Cortex of kidney (tissue), 1 donor: Measurements from ENCODE around the gene COMP.

Experiments
- DNase-seq: peaks from one replicate; lab custom pipeline; 2025; lab: John Stamatoyannopoulos, UW

The COMP gene

DNA sequence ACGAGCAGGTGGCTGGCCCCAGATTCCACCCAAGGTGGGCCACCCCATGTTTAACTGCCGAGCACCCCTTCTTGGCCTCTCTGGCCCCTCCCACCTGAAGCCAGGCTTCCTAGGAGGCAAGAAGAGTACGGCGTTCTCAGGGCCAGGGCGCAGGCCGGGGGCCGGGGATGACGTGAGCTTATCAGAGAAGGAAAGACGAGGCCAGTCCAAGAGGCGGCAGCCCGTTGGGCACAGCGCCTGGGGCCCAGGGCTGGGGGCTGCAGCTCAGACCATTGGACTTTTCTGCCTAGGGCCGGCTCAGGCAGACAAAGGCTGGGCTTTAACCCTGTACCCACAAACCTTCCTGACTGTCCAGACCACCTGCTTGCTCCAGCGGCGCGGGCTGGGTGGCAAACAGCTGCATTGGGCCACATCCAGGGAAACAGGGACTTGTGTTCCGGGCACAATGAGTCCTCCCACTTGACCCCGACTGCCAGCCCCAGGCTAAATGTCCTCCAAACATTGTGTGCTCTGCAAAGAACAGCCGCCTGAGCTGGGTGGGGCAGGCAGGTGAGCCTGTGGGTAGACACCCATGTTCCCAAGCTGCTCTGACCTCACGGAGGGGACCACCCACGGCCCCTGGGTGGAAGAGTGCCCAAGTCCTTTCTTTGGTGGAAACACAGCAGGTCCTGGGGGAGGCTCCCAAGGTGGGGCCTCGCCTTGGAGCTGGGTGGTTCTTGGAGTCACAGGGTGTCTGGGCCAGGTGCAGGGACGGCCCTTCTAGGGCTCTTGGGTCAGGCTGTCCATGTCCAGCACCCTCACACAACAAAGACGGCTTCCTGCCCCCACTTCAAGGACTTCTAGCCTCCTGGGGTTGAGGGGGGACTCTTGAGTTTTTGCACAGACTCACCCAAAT lies 21.9 kb downstream of the COMP start:
- no peak for DNase-seq

DNA sequence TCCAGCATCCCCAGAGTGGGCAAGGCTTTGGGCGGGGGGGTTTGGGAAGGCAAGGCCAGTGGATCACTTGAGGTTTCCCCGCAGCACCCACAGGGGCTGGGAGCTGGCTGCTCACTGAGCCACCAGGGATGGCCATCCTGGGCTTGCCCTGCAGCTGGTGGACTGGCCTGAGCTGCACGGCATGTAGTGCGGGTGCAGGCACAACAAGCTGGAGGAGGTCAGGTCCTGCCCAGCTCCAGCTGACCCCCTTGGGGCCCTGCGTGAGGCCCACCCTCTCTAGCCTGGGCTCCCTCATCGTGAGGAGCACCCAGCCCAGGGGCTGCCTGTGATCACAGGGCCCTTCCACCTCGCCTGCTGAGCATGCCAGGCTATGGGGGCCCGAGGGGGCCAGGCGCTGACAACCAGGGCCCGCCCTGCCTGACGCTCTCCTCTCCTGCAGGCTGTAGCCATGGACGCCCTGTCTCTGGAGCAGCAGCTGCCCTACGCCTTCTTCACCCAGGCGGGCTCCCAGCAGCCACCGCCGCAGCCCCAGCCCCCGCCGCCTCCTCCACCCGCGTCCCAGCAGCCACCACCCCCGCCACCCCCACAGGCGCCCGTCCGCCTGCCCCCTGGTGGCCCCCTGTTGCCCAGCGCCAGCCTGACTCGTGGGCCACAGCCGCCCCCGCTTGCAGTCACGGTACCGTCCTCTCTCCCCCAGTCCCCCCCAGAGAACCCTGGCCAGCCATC lies 22.9 kb downstream of the COMP start:
- DNase-seq: no peak

DNA sequence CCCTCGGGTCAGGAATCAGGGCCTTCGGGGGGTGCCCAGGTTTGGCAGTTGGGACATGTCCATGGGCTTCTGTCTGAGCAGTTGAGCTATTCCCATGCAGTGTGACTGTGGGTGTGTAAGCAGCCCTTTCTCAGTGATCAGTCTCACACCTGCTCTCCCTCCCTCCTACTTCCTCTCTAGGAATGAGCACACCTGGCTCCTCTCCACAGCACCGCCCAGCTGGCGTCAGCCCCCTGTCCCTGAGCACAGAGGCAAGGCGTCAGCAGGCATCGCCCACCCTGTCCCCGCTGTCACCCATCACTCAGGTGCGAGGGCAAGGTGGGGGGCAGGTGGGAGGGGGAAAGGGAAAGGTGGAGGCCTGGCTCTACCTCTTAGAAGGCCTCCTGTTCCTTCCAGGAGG lies 25.9 kb downstream of the COMP start:
- DNase-seq: no peak

DNA sequence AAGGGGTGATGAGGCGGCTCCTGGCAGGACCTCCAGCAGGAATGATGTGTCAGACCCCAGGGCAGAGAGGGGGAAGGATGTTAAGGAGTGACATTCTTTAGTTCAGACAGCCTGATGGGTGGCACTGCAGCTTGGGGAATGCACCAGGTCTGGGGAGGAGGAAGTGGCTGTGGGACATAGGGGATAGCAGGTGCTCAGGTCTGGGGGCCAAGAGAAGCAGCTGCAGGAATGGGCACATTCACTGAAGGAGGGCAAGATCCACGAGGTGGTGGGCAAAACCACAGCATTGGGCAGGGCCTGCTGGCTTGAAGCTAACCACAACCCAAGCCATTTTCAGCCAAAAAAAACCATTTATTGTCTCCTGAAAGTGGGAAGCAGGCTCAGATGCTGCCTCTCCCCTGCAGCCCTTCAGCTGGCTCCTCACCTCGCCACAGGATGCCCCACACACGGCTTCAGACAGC lies 26.5 kb downstream of the COMP start:
- DNase-seq: no peak

DNA sequence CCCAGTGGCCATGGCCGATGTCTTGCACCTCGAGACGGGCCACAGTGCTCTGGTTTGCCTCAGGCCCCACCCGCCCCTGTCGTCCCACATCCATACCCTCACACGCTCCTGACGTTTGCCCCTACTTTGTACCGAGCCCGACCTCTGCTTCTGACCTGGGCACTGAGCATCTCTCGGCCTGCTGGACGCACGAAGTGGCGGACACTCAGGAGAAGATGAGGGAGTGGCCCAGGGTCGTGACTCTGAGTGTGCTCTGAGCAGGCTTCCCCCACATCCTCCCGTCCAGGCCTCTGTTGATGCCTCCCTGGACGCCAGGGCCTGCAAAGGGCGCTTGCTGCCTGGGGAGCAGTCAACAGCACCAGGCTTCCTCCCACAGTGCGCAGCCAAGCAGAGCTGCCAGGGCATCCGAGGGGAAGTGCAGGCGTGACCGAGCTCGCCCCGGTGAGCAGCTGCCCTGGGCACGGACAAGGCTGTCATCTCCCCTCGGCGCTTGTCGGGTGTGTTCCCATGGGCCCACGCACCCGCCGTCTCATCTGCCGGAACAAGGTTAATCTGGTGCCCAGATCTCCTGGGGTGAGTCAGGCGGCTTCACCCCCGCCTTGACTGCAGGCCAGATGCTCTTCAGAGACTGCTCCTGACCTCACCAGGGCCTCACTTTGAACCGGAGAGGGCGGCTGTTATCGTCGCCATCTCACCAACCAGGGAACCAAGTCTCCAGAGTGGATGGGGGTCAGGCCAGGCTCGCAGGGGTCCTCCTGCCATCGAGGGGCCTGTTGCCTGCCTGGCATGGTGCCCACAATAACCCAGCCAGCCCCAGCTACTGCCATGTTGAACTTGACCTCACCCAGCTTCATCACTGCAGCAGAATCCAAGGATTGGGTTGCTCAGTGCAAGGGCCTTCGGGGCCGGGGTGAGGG lies 27.2 kb downstream of the COMP start:
- DNase-seq: no peak

DNA sequence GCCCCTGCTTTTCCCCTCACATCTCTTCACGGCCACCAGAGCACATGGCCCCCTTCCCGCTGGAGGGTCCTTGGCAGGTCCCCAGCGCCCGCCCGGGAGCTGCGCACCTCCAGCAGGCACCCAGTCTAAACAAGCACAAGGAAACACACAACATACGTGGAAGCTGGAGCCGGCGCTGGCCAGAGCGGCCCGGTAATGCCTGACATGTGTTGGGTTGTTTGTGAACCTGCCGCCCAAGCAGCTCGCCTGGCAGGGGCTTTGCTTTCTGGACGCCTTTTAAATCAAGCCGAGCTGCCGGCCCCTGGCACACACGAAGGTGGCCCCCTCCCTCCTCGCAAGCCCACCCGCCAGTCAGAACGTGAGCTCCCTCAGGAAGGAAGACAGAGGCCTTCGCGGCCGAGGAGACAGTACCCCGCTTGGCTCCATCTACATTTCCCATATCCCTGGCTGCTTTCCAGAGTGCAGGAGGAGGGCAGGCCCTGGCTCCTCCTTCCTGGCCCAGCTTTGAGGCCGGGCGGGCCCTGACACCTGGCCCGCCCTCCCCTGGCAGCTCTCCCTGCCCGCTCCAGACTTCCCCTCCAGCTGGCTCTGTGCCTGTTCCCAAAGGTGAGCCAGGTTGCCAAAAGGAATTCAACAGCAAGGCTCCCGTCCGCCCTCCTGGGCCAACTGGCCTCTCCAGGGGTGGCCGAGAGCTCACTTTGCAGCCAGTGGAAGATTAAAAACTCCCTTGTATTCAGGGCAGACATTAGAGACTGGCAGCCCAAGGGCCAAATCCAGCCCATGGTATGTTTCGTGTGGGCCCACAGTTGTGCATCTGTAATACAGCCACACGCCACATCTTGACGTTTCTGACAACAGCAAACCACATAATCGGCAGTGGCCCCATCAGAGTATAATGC lies 28.7 kb downstream of the COMP start:
- no peak for DNase-seq

DNA sequence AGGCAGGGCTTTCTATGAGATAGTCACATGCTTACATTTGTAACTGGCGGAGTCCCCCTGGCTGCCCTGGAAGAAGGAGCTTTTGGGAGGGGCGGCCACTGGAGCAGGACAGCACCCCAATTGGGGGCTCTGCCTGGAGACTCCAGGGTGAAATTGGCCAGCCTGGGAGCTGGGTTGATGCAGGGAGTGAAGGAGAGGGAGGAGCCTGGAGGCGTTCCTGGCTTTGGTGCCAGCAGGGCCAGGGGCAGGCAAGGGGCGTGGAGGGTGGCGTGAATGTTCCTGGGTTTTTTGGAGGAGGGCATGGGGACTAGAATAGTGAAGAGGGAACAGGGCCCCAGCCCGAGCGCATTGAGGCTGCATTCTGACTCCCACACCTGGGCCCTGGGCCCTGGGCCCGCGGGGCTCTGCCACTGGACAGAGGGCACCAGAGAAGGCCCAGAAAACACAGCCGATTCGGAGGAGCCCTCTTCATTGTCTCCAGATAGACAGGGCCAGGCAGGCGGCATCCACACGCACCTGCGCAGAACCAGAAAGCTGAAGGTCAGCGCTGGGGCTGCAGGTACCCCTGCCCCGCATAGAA lies 29.5 kb downstream of the COMP start:
- no peak for DNase-seq

DNA sequence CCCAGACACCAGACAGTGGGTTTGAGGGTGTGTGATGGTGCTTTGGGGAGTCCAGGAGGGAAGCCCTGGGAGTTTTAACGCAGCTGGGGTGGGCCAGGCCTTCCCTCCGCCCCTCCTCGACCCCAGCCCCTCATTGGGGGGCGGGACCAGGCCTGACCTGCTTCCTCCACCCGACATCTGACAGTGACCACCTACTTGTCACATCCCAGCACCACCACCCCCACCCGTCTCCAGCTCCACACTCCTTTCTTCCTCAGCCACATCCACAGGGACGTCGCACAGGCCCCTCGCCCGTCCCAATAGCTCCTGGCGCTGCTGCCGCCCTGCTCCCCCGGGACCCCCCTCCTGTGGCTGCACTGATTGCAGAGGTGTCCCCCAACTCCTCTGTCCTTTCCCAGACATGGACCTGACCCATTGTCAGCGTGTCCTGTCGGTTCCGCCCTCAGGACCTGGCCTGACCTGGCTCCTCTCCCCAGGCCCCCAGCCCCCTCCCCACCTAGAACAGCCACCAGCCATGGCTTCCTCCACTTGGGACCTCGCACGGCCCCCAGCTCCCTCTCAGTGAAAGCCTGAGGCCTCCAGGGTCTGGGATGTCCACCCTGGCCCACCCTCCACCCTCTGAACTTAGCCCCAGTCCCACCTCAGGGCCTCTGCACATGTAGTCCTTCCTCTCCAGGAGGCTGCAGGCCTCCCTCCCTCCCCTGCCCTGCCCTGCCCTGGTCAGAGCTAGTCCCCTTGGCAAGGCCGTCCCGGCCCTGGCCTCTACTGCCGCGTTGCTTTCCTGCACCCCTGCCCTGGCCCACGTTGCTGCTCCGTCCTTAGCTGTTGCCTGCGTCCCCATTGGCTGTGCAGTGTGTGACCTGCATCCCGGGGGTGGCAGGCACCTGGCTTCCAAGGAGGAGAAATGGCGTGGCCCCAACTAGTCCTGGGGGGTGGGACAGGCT lies 30.4 kb downstream of the COMP start:
- DNase-seq: no peak

DNA sequence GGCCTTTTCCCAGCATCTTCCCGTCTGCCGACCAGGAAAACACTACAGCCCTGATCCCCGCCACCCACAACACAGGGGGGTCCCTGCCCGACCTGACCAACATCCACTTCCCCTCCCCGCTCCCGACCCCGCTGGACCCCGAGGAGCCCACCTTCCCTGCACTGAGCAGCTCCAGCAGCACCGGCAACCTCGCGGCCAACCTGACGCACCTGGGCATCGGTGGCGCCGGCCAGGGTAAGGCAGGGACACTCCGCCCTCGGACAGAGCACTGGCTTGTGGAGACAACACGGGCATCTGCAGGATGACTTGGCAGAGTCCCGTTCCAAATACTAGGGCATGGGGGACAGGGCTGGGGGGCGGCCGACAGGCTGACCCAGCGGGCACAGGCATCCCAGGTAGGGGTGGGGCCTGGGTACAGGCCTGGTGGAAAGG lies 31.1 kb downstream of the COMP start:
- no peak for DNase-seq

DNA sequence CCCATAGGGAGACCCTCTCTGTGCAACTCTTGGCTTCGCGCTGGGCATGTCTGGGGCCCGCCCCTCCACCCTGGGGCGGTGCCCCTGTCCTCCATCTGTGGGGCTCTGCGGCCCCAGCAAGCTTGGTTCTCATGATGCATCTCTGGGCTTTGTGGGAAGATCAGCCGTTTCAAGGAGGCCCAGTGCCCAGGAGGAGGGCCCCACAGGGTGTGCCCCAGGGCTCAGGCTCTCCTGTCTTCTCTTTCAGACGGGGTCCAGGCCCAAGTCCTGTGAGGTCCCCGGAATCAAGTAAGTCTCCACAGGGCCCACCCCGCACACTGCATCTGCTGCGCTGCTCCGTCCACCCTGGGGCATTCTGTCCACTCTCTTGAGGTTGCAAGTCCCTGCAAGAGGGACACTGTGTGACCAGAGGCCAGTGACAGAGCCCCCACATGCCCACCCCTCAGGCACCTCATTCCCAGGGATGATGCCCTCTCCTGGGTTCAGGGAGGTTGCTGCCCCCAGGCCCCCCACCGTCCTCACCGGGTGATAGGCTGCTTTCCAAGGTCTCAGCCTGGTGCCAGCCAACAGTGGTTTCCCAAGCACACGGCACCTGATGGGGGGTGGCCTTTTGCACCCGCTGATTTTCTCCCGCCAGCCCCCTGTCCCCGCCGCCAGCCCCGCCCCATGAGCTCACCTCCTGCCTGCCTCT lies 31.7 kb downstream of the COMP start:
- DNase-seq: no peak

DNA sequence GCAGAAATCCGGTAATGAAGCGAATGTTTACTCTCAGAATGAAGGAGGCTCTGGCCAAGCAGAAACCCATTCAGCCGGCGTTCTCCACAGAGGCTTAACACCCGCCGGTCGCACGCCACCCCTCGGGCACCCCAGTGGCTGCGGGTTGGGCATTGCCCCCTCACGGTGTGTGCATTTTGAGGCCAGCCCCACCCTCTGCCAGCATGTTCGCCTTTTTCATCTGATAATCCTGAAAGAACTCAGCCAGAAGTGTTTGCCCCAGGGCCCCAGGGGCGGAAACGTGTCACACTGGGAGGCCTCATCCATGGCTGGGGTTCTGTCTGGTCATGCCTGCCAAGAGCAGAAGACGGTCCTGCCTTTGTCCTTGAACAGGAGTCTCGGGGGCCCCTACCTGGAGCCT lies 34.2 kb downstream of the COMP start:
- no peak for DNase-seq

DNA sequence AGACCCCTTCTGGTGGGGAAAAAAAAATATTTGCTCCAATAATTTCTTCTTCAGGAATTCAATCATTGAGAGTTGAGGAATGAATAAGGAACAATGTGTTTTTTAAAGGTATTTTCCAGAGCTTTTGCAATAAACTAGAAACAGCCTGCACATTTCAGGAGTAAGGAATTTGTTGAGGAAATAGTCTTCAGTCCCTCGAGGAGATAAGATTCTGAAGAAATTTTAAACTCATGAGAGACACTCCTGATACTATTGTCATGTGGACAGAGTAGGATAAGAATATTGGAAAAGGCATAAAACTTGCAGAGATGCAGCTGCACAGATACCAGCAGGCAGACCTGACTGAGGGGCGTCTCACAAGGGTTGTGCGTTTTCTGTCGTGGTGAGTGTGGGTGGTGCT lies 36.6 kb downstream of the COMP start:
- DNase-seq: no peak

DNA sequence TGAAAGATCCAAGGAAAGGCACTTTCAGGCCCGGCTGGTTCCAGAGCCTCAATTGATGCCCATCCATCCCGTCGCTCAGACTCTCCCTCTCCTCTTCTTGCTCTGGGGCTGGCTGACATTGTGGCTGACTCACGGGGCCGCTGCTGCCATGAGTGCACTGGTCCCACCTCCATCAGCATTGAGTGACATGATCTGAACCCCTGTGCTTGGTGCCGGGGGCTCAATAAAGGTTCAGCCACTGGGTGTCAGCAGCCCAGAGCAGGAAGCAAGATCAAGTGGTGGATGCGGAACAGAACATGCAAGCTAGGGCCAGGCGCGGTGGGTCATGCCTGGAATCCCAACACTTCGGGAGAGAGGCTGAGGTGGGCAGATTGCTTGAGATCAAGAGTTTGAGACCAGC lies 39.5 kb downstream of the COMP start:
- no peak for DNase-seq

DNA sequence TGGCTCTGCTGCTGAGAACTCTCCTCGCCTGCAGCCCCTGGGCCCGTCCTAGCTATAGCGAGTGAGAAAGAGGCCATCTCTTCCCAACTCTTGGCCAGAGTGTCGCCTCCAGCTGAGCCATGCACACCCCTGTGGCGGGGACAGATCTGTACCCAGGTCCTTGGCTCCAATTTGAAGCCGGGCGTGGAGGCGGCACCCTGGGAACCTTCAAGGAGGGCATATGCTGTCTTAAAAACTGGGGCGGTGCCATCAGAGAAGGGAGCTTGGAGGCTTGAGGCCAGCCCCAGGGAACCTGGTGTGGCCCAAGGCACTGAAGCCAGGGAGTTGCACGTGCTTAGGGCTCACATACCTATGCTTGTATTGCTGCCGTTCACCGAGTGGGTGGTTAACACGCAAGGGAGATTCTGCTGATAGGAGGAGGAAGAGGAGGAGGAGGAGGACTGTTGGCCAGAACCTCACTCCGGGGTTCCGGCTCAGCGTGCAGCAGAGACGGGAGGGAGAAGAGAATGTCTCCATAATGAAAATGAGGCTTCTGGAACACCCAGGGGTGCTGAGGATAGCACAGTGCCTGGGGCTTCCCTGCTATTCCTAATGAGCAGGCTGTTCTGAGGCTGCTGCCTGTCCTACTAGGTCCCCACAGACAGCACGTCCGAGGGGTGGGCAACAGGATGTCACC lies 40.7 kb downstream of the COMP start:
- DNase-seq: no peak

DNA sequence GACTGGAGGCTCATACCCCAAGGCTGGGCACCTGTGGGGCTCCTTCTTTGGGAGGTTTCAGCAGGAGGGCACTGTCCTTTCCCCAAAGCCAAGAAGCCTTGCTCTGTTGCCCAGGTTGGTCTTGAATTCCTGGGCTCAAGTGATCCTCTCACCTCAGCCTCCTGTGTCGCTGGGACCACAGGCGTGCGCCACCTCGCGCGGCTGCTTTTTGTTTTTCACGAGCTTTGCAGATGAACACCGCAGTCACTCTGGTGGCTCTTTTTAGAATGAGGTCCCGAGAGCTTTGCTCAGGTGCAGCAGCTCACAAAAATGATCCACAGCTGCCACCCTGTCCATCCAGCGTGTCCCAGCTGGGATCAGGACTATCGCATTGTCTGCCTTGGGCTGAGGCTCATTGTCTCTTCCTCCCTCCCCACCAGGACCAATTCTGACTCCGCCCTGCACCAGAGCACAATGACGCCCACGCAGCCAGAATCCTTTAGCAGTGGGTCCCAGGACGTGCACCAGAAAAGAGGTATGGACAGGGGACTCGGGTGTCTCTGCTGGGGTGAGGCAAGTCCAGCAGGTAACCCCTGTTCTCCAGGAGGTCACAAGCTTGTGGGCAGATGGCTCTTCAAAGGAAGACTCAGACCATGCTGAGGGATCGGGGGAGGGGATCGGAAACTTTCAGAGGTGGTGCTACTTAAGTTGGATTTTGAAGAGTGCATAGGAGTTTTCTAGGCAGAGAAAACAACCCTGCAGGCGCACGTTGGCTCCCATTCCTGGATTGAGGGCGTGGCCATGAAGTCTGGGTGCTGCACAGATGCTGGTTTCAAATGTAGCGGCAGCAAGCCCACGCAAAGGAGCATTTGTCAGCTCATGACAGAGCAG lies 41.5 kb downstream of the COMP start:
- DNase-seq: no peak

DNA sequence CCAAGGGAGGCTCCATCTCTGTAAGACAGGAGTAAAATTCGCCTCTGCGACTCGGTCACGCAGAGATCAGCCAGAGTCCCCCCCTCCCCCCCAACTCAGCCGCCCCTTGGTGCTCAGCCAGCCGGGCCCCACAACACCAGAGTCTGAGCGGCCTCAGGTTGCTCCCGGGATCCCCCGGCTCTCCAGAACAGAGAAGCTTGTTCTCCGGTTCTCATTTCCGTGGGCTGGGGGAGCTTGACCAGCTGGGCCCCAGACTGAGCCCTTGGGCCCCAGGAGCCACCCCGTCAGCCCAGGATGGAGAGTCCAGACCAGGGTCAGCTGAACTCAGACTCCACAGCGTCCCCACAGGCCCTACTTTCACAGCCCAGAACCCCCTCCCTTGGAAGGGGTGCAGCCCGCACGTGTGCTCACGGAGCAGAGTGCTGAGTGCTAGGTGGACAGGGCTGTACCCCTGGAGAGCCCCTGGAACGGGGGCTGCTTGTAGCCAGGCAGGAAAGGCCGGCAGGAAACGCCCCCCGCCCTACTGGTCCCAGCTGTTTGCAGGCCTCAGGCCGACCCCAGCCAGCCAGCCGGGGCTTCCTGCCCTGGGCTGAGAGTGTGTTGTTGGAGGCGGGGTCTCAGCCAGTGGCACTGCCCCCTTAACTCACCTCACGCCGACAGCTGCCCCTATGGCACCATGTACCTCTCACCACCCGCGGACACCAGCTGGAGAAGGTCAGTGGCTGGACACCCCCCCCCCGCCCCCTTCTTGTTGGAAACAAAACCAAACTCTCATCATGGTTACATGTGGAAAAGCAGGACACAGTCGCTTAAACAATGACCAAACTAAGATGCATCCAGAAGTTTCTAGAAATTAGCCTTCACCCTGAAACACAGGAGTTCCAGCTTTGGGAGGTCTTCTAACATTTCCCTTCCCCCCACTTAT lies 44.4 kb downstream of the COMP start:
- DNase-seq: no peak
